Kidney epithelial cell (primary cell): Measurements from ENCODE around the gene EXOC6. TPM values are rescaled to one million over a fixed set of nuclear protein-coding genes. Genes with fewer than 3 reads are reported as not detected.

ENCODE experiments used
- DNase-seq: peaks from one replicate; pipeline ENCODE4 v3.0.0-alpha.2; 2010; ENCODE audit warnings: low read depth
- H3K27me3 ChIP-seq: 2 replicates; pipeline ENCODE4 v1.6.0; 2011; ENCODE audit warnings: low read length; ENCODE audit not compliant: control insufficient read depth, insufficient read depth
- H3K36me3 ChIP-seq: 2 replicates; pipeline ENCODE4 v1.5.1; 2011; ENCODE audit warnings: low read length; ENCODE audit not compliant: control insufficient read depth, insufficient read depth
- H3K4me3 ChIP-seq: 2 replicates; pipeline ENCODE4 v1.5.1; 2011; ENCODE audit warnings: low read depth, mild to moderate bottlenecking, control low read depth, low read length
- total RNA-seq: library from RNA; depleted of rRNA; stranded (reverse); fragments of >200 nt; gene quantifications from 2 replicates; pipeline ENCODE4 v1.2.3, GENCODE V29; 2015
- TF ChIP-seq, protein P1 (sequence below): IDR thresholded peaks from 2 replicates; pipeline ENCODE4 v1.5.1; 2011; ENCODE audit warnings: mild to moderate bottlenecking, moderate library complexity, low read length, control low read depth, inconsistent platforms; ENCODE audit not compliant: insufficient read depth, poor library complexity, severe bottlenecking

EXOC6 gene
- total RNA-seq, 1 donor from 2014 or later = 10.5 TPM

DNA sequence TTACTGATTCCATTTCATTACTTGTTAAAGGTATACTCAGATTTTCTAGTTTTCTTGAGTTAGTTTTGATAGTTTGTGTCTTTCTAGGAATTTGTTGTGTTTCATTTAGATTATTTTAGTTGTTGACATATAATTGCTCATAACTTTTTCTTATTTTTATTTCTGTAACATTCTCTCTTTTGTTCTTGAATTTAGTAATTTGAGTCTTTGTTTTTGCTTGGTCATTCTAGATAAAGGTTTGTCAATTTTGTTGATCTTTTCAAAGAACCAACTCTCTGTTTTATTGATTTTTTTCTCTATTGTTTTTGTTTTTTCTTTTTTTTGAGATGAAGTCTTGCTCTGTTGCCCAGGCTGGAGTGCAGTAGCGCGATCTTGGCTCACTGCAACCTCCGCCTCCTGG, 7.2 kb downstream of the EXOC6 start:
- Histone ChIP-seq H3K27me3 (no peaks in the 10 kb centered on the region), H3K4me3 (no peak overlapping the region), H3K36me3 (no peaks in the 10 kb centered on the region)
- TF ChIP-seq, protein P1, sequence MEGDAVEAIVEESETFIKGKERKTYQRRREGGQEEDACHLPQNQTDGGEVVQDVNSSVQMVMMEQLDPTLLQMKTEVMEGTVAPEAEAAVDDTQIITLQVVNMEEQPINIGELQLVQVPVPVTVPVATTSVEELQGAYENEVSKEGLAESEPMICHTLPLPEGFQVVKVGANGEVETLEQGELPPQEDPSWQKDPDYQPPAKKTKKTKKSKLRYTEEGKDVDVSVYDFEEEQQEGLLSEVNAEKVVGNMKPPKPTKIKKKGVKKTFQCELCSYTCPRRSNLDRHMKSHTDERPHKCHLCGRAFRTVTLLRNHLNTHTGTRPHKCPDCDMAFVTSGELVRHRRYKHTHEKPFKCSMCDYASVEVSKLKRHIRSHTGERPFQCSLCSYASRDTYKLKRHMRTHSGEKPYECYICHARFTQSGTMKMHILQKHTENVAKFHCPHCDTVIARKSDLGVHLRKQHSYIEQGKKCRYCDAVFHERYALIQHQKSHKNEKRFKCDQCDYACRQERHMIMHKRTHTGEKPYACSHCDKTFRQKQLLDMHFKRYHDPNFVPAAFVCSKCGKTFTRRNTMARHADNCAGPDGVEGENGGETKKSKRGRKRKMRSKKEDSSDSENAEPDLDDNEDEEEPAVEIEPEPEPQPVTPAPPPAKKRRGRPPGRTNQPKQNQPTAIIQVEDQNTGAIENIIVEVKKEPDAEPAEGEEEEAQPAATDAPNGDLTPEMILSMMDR = no peak
- no peak for DNase-seq

DNA sequence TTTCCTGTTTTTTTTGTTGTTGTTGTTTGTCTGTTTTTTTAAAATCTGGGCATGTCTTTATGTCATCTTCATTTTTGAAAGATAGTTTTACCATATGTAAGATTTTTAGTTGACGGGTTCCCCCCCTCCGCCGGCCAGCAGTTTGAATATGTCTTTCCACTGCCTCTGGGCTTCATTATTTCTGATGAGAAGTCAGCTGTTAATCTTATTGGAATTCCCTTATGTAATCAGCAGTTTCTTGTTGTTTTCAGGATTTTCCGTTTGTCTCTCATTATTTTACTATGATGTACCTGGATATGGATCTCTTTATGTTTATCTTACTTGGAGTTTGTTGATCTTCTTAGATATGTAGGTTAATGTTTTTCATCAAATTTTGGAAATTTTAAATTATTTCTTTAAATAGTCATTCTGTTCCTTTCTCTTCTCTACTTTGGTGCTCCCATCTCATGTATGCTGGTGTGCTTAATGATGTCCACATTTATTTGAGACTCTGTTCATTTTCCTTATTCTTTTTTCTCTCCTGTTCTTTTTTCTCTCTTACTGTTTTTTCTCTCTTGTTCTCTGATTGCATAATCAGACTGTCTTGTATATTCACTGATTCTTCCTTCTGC, 9.7 kb downstream of the EXOC6 start:
- Histone ChIP-seq H3K27me3 (no peaks in the 10 kb centered on the region), H3K36me3 (no peaks in the 10 kb centered on the region), H3K4me3 (no peak overlapping the region)
- TF ChIP-seq, protein P1 = no peak
- no peak for DNase-seq

DNA sequence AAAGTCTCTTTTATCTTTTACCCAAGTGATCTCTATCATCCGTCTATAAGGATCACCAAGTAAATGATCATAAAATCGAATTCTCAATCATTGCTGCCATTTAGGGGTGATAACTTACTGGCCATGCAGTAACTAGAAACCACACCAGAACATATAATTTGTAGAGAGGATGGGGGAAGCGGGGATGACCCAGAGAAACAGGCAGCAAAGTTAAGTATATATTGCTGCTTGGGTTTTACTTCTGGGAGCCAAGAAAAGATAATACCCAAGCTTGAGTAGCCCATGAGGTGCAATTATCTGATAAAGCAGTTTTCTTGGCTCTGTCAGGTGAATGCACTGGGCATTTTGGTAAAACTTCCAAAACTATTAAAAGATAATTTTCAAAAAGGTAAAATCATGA, 18.9 kb downstream of the EXOC6 start:
- H3K4me3 ChIP-seq = no peak overlapping the region
- TF ChIP-seq, protein P1 = no peak
- no peak for DNase-seq
- no peaks in the 10 kb centered on the region for H3K27me3 ChIP-seq
- no peaks in the 10 kb centered on the region for H3K36me3 ChIP-seq

DNA sequence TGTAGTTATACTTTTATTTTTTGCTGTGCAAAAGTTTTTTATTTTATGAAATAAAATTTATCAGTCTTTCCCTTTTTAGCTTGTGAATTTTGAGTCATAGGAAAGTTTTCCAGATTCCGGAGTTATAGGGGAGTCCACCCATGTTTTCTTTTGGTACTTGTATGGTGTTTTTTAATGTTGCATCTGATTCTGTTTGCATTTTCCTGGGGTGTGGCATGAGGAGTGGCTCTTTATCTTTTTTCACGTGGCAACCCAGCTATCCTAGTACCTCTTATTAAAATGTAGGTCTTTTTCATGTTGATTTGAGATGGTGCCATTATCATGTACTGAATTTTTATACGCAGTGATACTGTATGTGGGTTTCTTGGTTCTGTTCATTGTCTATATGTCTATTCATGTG, 19.7 kb downstream of the EXOC6 start:
- no peaks in the 10 kb centered on the region for H3K27me3 ChIP-seq
- DNase-seq = no peak
- no peak overlapping the region for H3K4me3 ChIP-seq
- no peaks in the 10 kb centered on the region for H3K36me3 ChIP-seq
- TF ChIP-seq, protein P1 = no peak

DNA sequence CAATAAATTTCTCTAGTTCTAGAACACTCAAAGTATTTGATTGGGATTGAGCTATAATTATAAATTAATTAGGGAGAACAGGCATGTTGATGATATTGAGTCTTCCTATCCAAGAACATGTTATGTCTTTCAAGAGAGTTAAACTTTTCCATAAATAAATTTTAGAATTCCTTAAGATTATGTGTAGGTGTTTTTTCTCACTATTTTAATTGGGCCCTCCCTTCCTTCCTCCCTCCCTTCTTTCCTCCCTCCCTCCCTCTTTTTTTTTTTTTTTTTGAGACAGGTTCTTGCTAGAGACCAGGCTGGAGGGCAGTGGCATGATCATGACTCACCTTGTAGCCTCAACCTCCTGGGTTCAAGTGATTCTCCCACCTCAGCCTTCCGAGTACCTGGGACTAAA, 20.2 kb downstream of the EXOC6 start:
- TF ChIP-seq, protein P1 = no peak
- Histone ChIP-seq H3K4me3 (no peak overlapping the region), H3K27me3 (no peaks in the 10 kb centered on the region), H3K36me3 (no peaks in the 10 kb centered on the region)
- DNase-seq = no peak

DNA sequence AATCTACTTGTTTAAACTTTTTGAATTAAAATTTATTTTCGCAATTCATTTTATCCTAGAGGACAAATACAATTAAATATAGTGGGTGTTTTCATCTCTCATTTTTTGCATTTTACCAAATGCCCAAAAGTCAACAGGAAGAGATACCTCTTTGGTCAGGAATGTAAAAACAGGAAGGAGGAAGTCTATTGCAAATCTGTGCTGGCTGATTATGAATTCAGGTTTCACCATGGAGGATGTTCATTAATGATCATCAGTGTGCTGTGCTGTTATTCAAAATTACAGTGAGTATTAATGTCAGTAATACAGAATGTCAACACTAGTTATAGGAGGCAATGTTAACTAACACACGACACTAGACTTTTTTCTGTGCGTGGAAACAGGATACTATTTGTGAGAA, 24.7 kb downstream of the EXOC6 start:
- H3K4me3 ChIP-seq = no peak overlapping the region
- DNase-seq = no peak
- no peaks in the 10 kb centered on the region for H3K36me3 ChIP-seq
- TF ChIP-seq, protein P1 = no peak
- no peaks in the 10 kb centered on the region for H3K27me3 ChIP-seq
